HEK293 (cell line): ENCODE data around the gene KRTAP11-1.

Experiments
- CTCF ChIA-PET: fragments of 350-600 bp; formaldehyde crosslinking; extraction: SDS; loops from one replicate; lab custom pipeline; 2021; ENCODE audit warnings: antibody characterized with exemption; lab: Yijun Ruan, JAX
- POLR2A ChIA-PET: fragments of 300-600 bp; formaldehyde crosslinking; extraction: SDS; loops from one replicate; lab custom pipeline; 2020; ENCODE audit warnings: antibody characterized with exemption, inconsistent platforms; lab: Yijun Ruan, JAX
- H3K27ac ChIP-seq: fragments of 200-500 bp; sonication (Bioruptor generic); 2 replicates; pipeline ENCODE4 v1.5.1; 2014; ENCODE audit warnings: low read depth, low read length, control low read depth, inconsistent platforms; ENCODE audit errors: extremely low read depth
- H3K36me3 ChIP-seq, 2 experiments: fragments of 200-500 bp in 1 of 2; sonication (Bioruptor generic) in 1 of 2; 1 replicate in 1 of 2; 2 replicates in 1 of 2; pipeline ENCODE4 v1.5.1; 2014 to 2017; ENCODE audit warnings: inconsistent platforms in 2 of 2, low read length in 2 of 2; ENCODE audit not compliant: control insufficient read depth in 2 of 2, insufficient read depth in 1 of 2
- H3K4me1 ChIP-seq: fragments of 200-500 bp; sonication (Bioruptor generic); 2 replicates; pipeline ENCODE4 v1.5.1; 2014; ENCODE audit warnings: mild to moderate bottlenecking, low read length, inconsistent platforms; ENCODE audit not compliant: control insufficient read depth, insufficient read depth
- H3K4me3 ChIP-seq: 2 replicates; pipeline ENCODE4 v1.5.1; 2011; ENCODE audit warnings: low read depth, mild to moderate bottlenecking, control low read depth, low read length, moderate library complexity
- H3K9me3 ChIP-seq: fragments of 200-500 bp; sonication (Bioruptor generic); 2 replicates; pipeline ENCODE4 v1.5.1; 2014; ENCODE audit warnings: low read depth, low read length, inconsistent platforms; ENCODE audit not compliant: control insufficient read depth, insufficient read depth
- AEBP2 ChIP-seq: fragments of 450-650 bp; formaldehyde crosslinking; IDR thresholded peaks from 2 replicates; pipeline ENCODE4 v1.5.1; 2016; ENCODE audit warnings: missing biosample characterization, missing genetic modification characterization, borderline replicate concordance
- GLI4 ChIP-seq: fragments of 450-650 bp; formaldehyde crosslinking; IDR thresholded peaks from 2 replicates; pipeline ENCODE4 v1.5.1; 2016; ENCODE audit warnings: missing biosample characterization, missing genetic modification characterization
- KLF9 ChIP-seq: fragments of 450-650 bp; formaldehyde crosslinking; IDR thresholded peaks from 2 replicates; pipeline ENCODE4 v1.5.1; 2016; ENCODE audit warnings: missing biosample characterization, missing genetic modification characterization, low read depth
- REPIN1 ChIP-seq: fragments of 450-650 bp; formaldehyde crosslinking; IDR thresholded peaks from 2 replicates; pipeline ENCODE4 v1.5.1; 2017; ENCODE audit warnings: missing biosample characterization, missing genetic modification characterization, low read depth
- YY1 ChIP-seq: fragments of 450-650 bp; formaldehyde crosslinking; IDR thresholded peaks from 2 replicates; pipeline ENCODE4 v1.5.1; 2018; ENCODE audit warnings: missing biosample characterization, missing genetic modification characterization
- ZBTB48 ChIP-seq: fragments of 450-650 bp; formaldehyde crosslinking; IDR thresholded peaks from 2 replicates; pipeline ENCODE4 v1.5.1; 2016; ENCODE audit warnings: missing biosample characterization, missing genetic modification characterization
- ZBTB6 ChIP-seq: fragments of 450-650 bp; formaldehyde crosslinking; IDR thresholded peaks from 2 replicates; pipeline ENCODE4 v1.5.1; 2017; ENCODE audit warnings: missing biosample characterization, missing genetic modification characterization
- ZBTB7A ChIP-seq: fragments of 450-650 bp; formaldehyde crosslinking; IDR thresholded peaks from 2 replicates; pipeline ENCODE4 v1.5.1; 2016; ENCODE audit warnings: low read depth, missing biosample characterization, missing genetic modification characterization
- ZFP41 ChIP-seq: fragments of 450-650 bp; formaldehyde crosslinking; IDR thresholded peaks from 2 replicates; pipeline ENCODE4 v1.5.1; 2016; ENCODE audit warnings: missing biosample characterization, missing genetic modification characterization, borderline replicate concordance
- ZNF10 ChIP-seq: fragments of 450-650 bp; formaldehyde crosslinking; IDR thresholded peaks from 2 replicates; pipeline ENCODE4 v1.5.1; 2017; ENCODE audit warnings: missing biosample characterization, missing genetic modification characterization
- ZNF16 ChIP-seq: fragments of 450-650 bp; formaldehyde crosslinking; IDR thresholded peaks from 2 replicates; pipeline ENCODE4 v1.5.1; 2016; ENCODE audit warnings: low read depth, missing biosample characterization, missing genetic modification characterization
- ZNF19 ChIP-seq: fragments of 450-650 bp; formaldehyde crosslinking; IDR thresholded peaks from 2 replicates; pipeline ENCODE4; 2016; ENCODE audit warnings: missing biosample characterization, missing genetic modification characterization, low read depth
- ZNF211 ChIP-seq: fragments of 450-650 bp; formaldehyde crosslinking; IDR thresholded peaks from 2 replicates; pipeline ENCODE4 v1.5.1; 2016; ENCODE audit warnings: low read depth, missing biosample characterization, missing genetic modification characterization
- ZNF280C ChIP-seq: fragments of 450-650 bp; formaldehyde crosslinking; IDR thresholded peaks from 2 replicates; pipeline ENCODE4 v1.5.1; 2016; ENCODE audit warnings: missing biosample characterization, missing genetic modification characterization
- ZNF311 ChIP-seq: fragments of 450-650 bp; formaldehyde crosslinking; IDR thresholded peaks from 2 replicates; pipeline ENCODE4 v1.5.1; 2017; ENCODE audit warnings: missing biosample characterization, missing genetic modification characterization, borderline replicate concordance
- ZNF341 ChIP-seq: fragments of 450-650 bp; formaldehyde crosslinking; IDR thresholded peaks from 2 replicates; pipeline ENCODE4; 2016; ENCODE audit warnings: low read depth, missing biosample characterization, missing genetic modification characterization
- ZNF366 ChIP-seq: fragments of 450-650 bp; formaldehyde crosslinking; conservative IDR thresholded peaks from 2 replicates; pipeline ENCODE4 v1.5.1; 2016; ENCODE audit warnings: missing biosample characterization, missing genetic modification characterization
- ZNF416 ChIP-seq: fragments of 450-650 bp; formaldehyde crosslinking; IDR thresholded peaks from 2 replicates; pipeline ENCODE4 v1.5.1; 2016; ENCODE audit warnings: missing biosample characterization, missing genetic modification characterization
- ZNF510 ChIP-seq: fragments of 450-650 bp; formaldehyde crosslinking; IDR thresholded peaks from 2 replicates; pipeline ENCODE4 v1.5.1; 2018; ENCODE audit warnings: mild to moderate bottlenecking, missing genetic modification characterization, missing biosample characterization; ENCODE audit not compliant: insufficient replicate concordance
- ZNF654 ChIP-seq: fragments of 450-650 bp; formaldehyde crosslinking; IDR thresholded peaks from 2 replicates; pipeline ENCODE4 v1.5.1; 2016; ENCODE audit warnings: low read depth, missing biosample characterization, missing genetic modification characterization
- ZNF664 ChIP-seq: fragments of 450-650 bp; formaldehyde crosslinking; IDR thresholded peaks from 2 replicates; pipeline ENCODE4 v1.5.1; 2016; ENCODE audit warnings: missing biosample characterization, missing genetic modification characterization
- ZSCAN4 ChIP-seq: fragments of 450-650 bp; formaldehyde crosslinking; IDR thresholded peaks from 2 replicates; pipeline ENCODE4 v1.5.1; 2017; ENCODE audit warnings: missing biosample characterization, missing genetic modification characterization
- TF ChIP-seq, protein P1 (sequence below): fragments of 450-650 bp; formaldehyde crosslinking; IDR thresholded peaks from 2 replicates; pipeline ENCODE4 v1.5.1; 2016; ENCODE audit warnings: missing biosample characterization, missing genetic modification characterization

KRTAP11-1 gene

DNA sequence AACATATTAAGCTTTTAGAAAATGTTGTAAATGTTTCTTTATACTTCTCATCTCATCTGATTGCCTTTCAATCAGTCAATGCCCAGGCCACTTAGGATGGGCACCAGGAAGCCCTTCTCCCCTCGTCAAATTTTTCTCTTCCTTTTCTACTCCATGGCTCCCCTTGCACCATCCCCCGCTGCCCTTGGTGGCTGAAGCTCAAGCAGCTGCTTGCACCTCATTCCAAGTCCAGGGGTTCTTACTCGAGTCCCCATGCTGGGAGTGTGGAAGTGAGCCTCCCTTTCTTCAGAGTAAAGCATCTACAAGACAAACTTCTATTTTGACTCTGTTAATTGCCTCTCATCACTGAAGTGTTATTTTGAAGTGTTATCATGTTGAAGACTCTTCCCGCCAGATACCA lies 39.7 kb upstream of the KRTAP11-1 start:
- Histone ChIP-seq H3K9me3 (no peaks in the 10 kb centered on the region), H3K4me1 (no peaks in the 10 kb centered on the region), H3K27ac (no peak overlapping the region), H3K36me3 (no peaks in the 10 kb centered on the region), H3K4me3 (no peak overlapping the region)
- TF ChIP-seq ZSCAN4 (tag by site-specific recombination) (no peak), ZBTB48 (tag by site-specific recombination) (no peak), ZNF341 (tag by site-specific recombination) (no peak), ZNF366 (tag by site-specific recombination) (no peak), ZNF416 (tag by site-specific recombination) (no peak), GLI4 (tag by site-specific recombination) (no peak), ZFP41 (tag by site-specific recombination) (no peak), ZNF211 (tag by site-specific recombination) (no peak), ZNF311 (no peak), YY1 (no peak), ZNF10 (tag by site-specific recombination) (no peak), ZNF510 (no peak)
- TF ChIP-seq, protein P1, sequence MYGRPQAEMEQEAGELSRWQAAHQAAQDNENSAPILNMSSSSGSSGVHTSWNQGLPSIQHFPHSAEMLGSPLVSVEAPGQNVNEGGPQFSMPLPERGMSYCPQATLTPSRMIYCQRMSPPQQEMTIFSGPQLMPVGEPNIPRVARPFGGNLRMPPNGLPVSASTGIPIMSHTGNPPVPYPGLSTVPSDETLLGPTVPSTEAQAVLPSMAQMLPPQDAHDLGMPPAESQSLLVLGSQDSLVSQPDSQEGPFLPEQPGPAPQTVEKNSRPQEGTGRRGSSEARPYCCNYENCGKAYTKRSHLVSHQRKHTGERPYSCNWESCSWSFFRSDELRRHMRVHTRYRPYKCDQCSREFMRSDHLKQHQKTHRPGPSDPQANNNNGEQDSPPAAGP (tag by site-specific recombination): no peak
- ChIA-PET POLR2A (no interaction called here), CTCF (no interaction called here)

GRCh38 chr21:30917557-30917956 lies 36.2 kb upstream of the KRTAP11-1 start:
- Histone ChIP-seq H3K9me3 (no peaks in the 10 kb centered on the region), H3K4me3 (no peak overlapping the region), H3K36me3 (no peaks in the 10 kb centered on the region), H3K27ac (no peak overlapping the region), H3K4me1 (no peaks in the 10 kb centered on the region)
- CTCF ChIA-PET: no interaction called here
- POLR2A ChIA-PET: no interaction called here
- TF ChIP-seq ZBTB6 (tag by site-specific recombination): no peak
- TF ChIP-seq KLF9: no peak
- TF ChIP-seq ZNF19 (tag by site-specific recombination): no peak
- no peak for TF ChIP-seq ZNF664 (tag by site-specific recombination)
- TF ChIP-seq REPIN1: no peak
- TF ChIP-seq AEBP2 (tag by site-specific recombination): no peak
- no peak for TF ChIP-seq ZBTB7A (tag by site-specific recombination)
- TF ChIP-seq ZNF16 (tag by site-specific recombination): no peak
- TF ChIP-seq ZNF280C: no peak
- no peak for TF ChIP-seq ZNF654 (tag by site-specific recombination)
